ENCODE measurements around the gene TRNAU1AP.

TRNAU1AP gene

GRCh38 chr1:28604962-28605361, 52.1 kb downstream of the TRNAU1AP start:
- no peak for DNase-seq (ENCODE audit: low read depth in 2 of 2)

GRCh38 chr1:28606771-28607170, 53.9 kb downstream of the TRNAU1AP start:
- no peak for DNase-seq (ENCODE audit: low read depth in 2 of 2)

- no peak for DNase-seq (ENCODE audit: low read depth in 2 of 2)
Measured at GRCh38 chr1:28613175-28613574, 60.3 kb downstream of the TRNAU1AP start.
